ENCODE measurements around the gene PTPN6. TPM values are rescaled to one million over a fixed set of nuclear protein-coding genes. Genes with fewer than 3 reads are reported as not detected.

The PTPN6 gene
- total and polyA plus RNA-seq, 9 of the 15 experiments (the other 6 are each of a cell fraction or from before 2014, with no cell fraction given), result 1.5 to 5.1 (median 3.9) TPM

DNA sequence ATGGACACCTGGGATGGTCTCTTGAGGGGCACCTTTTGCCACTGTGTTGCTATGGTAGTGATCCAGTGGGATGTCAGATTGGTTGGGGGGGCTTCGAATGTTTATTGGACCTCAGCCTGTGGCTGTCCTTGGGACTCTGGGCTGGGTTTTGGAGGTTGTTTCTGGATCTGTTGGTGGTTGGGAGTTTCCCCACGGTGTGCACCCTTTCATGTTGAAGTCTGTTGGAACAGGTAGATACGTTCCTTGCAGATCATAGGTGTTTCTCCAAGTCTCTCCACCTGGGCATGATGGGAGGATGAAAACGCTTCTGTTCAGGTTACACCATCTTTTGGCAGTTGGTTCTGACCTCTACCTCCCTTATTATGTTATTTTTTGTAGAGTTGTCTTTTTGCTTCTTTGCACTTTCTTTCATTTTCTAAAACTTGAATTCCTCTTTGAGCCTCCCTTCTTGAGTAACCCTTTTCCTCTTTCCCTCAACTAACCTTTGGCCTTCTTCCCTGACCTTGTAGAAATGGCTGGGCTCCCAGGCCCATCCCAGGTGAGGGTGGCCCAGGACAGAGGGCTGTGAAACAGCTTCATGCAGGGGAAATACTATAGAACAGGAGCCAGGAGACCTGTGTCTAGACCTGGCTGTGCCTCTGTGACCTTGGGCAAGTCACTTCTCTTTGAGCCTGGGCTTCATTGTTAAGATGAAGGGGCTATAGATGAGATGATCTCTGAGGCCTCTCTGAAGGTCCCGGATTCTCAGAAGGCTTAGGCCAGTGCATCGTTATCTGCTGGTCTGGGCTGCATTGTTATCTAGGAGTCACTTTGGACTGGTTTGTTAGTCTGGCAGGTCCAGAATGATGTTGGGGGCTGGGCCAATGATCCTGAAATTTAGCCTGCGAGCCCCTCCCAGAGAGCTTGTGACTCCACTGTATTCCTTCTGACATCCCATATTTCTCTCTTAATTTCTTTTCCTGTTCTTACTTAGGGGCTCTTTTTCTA lies 21.4 kb upstream of the PTPN6 start (continued):
- TF ChIP-seq, protein P1, sequence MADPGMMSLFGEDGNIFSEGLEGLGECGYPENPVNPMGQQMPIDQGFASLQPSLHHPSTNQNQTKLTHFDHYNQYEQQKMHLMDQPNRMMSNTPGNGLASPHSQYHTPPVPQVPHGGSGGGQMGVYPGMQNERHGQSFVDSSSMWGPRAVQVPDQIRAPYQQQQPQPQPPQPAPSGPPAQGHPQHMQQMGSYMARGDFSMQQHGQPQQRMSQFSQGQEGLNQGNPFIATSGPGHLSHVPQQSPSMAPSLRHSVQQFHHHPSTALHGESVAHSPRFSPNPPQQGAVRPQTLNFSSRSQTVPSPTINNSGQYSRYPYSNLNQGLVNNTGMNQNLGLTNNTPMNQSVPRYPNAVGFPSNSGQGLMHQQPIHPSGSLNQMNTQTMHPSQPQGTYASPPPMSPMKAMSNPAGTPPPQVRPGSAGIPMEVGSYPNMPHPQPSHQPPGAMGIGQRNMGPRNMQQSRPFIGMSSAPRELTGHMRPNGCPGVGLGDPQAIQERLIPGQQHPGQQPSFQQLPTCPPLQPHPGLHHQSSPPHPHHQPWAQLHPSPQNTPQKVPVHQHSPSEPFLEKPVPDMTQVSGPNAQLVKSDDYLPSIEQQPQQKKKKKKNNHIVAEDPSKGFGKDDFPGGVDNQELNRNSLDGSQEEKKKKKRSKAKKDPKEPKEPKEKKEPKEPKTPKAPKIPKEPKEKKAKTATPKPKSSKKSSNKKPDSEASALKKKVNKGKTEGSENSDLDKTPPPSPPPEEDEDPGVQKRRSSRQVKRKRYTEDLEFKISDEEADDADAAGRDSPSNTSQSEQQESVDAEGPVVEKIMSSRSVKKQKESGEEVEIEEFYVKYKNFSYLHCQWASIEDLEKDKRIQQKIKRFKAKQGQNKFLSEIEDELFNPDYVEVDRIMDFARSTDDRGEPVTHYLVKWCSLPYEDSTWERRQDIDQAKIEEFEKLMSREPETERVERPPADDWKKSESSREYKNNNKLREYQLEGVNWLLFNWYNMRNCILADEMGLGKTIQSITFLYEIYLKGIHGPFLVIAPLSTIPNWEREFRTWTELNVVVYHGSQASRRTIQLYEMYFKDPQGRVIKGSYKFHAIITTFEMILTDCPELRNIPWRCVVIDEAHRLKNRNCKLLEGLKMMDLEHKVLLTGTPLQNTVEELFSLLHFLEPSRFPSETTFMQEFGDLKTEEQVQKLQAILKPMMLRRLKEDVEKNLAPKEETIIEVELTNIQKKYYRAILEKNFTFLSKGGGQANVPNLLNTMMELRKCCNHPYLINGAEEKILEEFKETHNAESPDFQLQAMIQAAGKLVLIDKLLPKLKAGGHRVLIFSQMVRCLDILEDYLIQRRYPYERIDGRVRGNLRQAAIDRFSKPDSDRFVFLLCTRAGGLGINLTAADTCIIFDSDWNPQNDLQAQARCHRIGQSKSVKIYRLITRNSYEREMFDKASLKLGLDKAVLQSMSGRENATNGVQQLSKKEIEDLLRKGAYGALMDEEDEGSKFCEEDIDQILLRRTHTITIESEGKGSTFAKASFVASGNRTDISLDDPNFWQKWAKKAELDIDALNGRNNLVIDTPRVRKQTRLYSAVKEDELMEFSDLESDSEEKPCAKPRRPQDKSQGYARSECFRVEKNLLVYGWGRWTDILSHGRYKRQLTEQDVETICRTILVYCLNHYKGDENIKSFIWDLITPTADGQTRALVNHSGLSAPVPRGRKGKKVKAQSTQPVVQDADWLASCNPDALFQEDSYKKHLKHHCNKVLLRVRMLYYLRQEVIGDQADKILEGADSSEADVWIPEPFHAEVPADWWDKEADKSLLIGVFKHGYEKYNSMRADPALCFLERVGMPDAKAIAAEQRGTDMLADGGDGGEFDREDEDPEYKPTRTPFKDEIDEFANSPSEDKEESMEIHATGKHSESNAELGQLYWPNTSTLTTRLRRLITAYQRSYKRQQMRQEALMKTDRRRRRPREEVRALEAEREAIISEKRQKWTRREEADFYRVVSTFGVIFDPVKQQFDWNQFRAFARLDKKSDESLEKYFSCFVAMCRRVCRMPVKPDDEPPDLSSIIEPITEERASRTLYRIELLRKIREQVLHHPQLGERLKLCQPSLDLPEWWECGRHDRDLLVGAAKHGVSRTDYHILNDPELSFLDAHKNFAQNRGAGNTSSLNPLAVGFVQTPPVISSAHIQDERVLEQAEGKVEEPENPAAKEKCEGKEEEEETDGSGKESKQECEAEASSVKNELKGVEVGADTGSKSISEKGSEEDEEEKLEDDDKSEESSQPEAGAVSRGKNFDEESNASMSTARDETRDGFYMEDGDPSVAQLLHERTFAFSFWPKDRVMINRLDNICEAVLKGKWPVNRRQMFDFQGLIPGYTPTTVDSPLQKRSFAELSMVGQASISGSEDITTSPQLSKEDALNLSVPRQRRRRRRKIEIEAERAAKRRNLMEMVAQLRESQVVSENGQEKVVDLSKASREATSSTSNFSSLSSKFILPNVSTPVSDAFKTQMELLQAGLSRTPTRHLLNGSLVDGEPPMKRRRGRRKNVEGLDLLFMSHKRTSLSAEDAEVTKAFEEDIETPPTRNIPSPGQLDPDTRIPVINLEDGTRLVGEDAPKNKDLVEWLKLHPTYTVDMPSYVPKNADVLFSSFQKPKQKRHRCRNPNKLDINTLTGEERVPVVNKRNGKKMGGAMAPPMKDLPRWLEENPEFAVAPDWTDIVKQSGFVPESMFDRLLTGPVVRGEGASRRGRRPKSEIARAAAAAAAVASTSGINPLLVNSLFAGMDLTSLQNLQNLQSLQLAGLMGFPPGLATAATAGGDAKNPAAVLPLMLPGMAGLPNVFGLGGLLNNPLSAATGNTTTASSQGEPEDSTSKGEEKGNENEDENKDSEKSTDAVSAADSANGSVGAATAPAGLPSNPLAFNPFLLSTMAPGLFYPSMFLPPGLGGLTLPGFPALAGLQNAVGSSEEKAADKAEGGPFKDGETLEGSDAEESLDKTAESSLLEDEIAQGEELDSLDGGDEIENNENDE (IDR thresholded peaks at IDR 0.05; ENCODE audit: low read depth, low read length), result no peak
- TF ChIP-seq POLR2A (conservative IDR thresholded peaks at IDR 0.05) (no peak), RNF2 (IDR thresholded peaks at IDR 0.05) (no peak), ZNF316 (IDR thresholded peaks at IDR 0.05) (no peak), ZNF12 (CRISPR knock-in tag; IDR thresholded peaks at IDR 0.05) (no peak), FOSL1 (tag; conservative IDR thresholded peaks at IDR 0.05) (no peak), RCOR1 (IDR thresholded peaks at IDR 0.05; ENCODE audit: borderline replicate concordance in 1 of 2, low read depth in 2 of 2, low read length in 2 of 2) (peak in 1 of 2 experiments; percentile 80; a peak in 1 of 4 replicates), ZNF263 (CRISPR knock-in tag; IDR thresholded peaks at IDR 0.05; ENCODE audit: borderline replicate concordance) (no peak)
- TF ChIP-seq, protein P2, sequence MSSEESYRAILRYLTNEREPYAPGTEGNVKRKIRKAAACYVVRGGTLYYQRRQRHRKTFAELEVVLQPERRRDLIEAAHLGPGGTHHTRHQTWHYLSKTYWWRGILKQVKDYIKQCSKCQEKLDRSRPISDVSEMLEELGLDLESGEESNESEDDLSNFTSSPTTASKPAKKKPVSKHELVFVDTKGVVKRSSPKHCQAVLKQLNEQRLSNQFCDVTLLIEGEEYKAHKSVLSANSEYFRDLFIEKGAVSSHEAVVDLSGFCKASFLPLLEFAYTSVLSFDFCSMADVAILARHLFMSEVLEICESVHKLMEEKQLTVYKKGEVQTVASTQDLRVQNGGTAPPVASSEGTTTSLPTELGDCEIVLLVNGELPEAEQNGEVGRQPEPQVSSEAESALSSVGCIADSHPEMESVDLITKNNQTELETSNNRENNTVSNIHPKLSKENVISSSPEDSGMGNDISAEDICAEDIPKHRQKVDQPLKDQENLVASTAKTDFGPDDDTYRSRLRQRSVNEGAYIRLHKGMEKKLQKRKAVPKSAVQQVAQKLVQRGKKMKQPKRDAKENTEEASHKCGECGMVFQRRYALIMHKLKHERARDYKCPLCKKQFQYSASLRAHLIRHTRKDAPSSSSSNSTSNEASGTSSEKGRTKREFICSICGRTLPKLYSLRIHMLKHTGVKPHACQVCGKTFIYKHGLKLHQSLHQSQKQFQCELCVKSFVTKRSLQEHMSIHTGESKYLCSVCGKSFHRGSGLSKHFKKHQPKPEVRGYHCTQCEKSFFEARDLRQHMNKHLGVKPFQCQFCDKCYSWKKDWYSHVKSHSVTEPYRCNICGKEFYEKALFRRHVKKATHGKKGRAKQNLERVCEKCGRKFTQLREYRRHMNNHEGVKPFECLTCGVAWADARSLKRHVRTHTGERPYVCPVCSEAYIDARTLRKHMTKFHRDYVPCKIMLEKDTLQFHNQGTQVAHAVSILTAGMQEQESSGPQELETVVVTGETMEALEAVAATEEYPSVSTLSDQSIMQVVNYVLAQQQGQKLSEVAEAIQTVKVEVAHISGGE (CRISPR knock-in tag; IDR thresholded peaks at IDR 0.05), result no peak
- TF ChIP-seq, protein P3, sequence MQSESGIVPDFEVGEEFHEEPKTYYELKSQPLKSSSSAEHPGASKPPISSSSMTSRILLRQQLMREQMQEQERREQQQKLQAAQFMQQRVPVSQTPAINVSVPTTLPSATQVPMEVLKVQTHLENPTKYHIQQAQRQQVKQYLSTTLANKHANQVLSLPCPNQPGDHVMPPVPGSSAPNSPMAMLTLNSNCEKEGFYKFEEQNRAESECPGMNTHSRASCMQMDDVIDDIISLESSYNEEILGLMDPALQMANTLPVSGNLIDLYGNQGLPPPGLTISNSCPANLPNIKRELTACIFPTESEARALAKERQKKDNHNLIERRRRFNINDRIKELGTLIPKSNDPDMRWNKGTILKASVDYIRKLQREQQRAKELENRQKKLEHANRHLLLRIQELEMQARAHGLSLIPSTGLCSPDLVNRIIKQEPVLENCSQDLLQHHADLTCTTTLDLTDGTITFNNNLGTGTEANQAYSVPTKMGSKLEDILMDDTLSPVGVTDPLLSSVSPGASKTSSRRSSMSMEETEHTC (IDR thresholded peaks at IDR 0.05), result no peak

Data from K562 (cell line).